ENCODE data around the gene GRIK4.

GRCh38 chr11:120513436-120514315 is 2.1 kb downstream of the GRIK4 start:
- TF ChIP-seq POLR2A (IDR thresholded peaks at IDR 0.05) (no peak), CTCF (IDR thresholded peaks at IDR 0.05) (no peak)
